ENCODE measurements around the gene KITLG. TPM values are rescaled to one million over a fixed set of nuclear protein-coding genes. Genes with fewer than 3 reads are reported as not detected.

Gene KITLG
- total RNA-seq, 1 experiment from 2014 or later = 7.4 TPM

DNA sequence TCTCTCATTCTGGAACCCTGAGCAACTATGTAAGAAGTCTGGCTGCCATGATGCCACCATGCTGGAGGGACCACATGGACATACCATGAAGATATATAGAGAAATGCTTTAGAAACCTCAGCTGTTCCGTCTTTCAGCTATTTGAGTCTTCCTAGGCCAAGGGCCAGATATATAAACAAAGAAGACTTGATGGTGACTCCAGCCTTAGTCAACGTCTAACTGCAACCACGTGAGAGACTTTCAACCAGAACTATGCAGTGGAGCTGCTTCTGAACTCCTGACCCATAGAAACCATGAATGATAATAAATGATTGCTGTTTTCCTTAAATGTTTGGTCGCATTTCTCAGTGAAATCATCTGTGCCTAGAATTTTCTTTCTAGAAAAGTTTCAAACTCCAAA lies 20.0 kb upstream of the KITLG start:
- Histone ChIP-seq H3K4me3 (ENCODE audit: low read depth in 2 of 2, low read length in 2 of 2) (no peak overlapping the region), H3K4me1 (ENCODE audit: control insufficient read depth, insufficient read depth, low read length) (no peaks in the 10 kb centered on the region), H3K9me3 (ENCODE audit: control insufficient read depth, insufficient read depth, low read depth, low read length) (no peaks in the 10 kb centered on the region), H3K27ac (ENCODE audit: low read length) (no peak overlapping the region), H3K36me3 (ENCODE audit: control insufficient read depth, insufficient read depth, low read length) (no peaks in the 10 kb centered on the region), H3K27me3 (ENCODE audit: control insufficient read depth, insufficient read depth, low read length) (no peaks in the 10 kb centered on the region)
- in situ Hi-C loops (cut with HindIII; ENCODE audit: low pct_unique_long_range_greater_than_20kb, low sequenced_read_pairs) = no loop called here
- intact Hi-C loops (cut with micrococcal nuclease; ENCODE audit: unreplicated experiment) = no loop called here
- DNase-seq (ENCODE audit: low read depth, low spot score) = no peak
- CTCF ChIA-PET = no interaction called here
- BruUV-seq (replicated peaks) = no TSS peak
- TF ChIP-seq, protein P1, sequence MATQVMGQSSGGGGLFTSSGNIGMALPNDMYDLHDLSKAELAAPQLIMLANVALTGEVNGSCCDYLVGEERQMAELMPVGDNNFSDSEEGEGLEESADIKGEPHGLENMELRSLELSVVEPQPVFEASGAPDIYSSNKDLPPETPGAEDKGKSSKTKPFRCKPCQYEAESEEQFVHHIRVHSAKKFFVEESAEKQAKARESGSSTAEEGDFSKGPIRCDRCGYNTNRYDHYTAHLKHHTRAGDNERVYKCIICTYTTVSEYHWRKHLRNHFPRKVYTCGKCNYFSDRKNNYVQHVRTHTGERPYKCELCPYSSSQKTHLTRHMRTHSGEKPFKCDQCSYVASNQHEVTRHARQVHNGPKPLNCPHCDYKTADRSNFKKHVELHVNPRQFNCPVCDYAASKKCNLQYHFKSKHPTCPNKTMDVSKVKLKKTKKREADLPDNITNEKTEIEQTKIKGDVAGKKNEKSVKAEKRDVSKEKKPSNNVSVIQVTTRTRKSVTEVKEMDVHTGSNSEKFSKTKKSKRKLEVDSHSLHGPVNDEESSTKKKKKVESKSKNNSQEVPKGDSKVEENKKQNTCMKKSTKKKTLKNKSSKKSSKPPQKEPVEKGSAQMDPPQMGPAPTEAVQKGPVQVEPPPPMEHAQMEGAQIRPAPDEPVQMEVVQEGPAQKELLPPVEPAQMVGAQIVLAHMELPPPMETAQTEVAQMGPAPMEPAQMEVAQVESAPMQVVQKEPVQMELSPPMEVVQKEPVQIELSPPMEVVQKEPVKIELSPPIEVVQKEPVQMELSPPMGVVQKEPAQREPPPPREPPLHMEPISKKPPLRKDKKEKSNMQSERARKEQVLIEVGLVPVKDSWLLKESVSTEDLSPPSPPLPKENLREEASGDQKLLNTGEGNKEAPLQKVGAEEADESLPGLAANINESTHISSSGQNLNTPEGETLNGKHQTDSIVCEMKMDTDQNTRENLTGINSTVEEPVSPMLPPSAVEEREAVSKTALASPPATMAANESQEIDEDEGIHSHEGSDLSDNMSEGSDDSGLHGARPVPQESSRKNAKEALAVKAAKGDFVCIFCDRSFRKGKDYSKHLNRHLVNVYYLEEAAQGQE (IDR thresholded peaks at IDR 0.05; ENCODE audit: insufficient read depth in 1 of 2, low read depth in 2 of 2, low read length in 1 of 2) = no peak
- TF ChIP-seq TCF7L2 (IDR thresholded peaks at IDR 0.05; ENCODE audit: low read depth, low read length) (no peak), SIN3A (IDR thresholded peaks at IDR 0.05; ENCODE audit: borderline replicate concordance, insufficient read depth, low read depth, low read length) (no peak), POLR2AphosphoS5 (IDR thresholded peaks at IDR 0.05; ENCODE audit: low read depth, low read length) (no peak)
- TF ChIP-seq, protein P2, sequence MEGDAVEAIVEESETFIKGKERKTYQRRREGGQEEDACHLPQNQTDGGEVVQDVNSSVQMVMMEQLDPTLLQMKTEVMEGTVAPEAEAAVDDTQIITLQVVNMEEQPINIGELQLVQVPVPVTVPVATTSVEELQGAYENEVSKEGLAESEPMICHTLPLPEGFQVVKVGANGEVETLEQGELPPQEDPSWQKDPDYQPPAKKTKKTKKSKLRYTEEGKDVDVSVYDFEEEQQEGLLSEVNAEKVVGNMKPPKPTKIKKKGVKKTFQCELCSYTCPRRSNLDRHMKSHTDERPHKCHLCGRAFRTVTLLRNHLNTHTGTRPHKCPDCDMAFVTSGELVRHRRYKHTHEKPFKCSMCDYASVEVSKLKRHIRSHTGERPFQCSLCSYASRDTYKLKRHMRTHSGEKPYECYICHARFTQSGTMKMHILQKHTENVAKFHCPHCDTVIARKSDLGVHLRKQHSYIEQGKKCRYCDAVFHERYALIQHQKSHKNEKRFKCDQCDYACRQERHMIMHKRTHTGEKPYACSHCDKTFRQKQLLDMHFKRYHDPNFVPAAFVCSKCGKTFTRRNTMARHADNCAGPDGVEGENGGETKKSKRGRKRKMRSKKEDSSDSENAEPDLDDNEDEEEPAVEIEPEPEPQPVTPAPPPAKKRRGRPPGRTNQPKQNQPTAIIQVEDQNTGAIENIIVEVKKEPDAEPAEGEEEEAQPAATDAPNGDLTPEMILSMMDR (IDR thresholded peaks at IDR 0.05) = no peak
- no peak for ATAC-seq
- POLR2A ChIA-PET = no interaction called here

DNA sequence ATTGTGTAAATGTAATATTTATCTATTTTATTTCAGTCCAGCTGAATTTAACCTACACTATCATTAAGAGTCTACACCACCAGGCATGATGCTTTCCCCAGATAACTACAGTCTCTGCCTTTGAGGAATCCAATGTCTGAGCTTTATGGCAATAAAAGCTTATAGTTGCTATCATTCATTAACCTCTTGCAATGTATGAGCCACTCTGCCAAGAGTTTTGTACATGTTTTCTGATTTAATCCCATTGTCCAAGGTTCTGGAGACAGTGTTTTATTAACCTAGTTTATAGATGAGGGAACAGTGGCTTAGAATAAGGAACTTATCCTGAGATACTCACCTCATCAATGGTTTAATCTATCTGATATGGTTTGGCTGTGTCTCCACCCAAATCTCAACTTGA lies 17.1 kb upstream of the KITLG start:
- ChIA-PET POLR2A (no interaction called here), CTCF (no interaction called here)
- no peak for DNase-seq (ENCODE audit: low read depth, low spot score)
- in situ Hi-C loops (cut with HindIII; ENCODE audit: low pct_unique_long_range_greater_than_20kb, low sequenced_read_pairs) = no loop called here
- intact Hi-C loops (cut with micrococcal nuclease; ENCODE audit: unreplicated experiment) = no loop called here
- Histone ChIP-seq H3K4me3 (ENCODE audit: low read depth in 2 of 2, low read length in 2 of 2) (no peak overlapping the region), H3K4me1 (ENCODE audit: control insufficient read depth, insufficient read depth, low read length) (no peaks in the 10 kb centered on the region), H3K27ac (ENCODE audit: low read length) (no peak overlapping the region), H3K36me3 (ENCODE audit: control insufficient read depth, insufficient read depth, low read length) (no peaks in the 10 kb centered on the region), H3K27me3 (ENCODE audit: control insufficient read depth, insufficient read depth, low read length) (no peaks in the 10 kb centered on the region), H3K9me3 (ENCODE audit: control insufficient read depth, insufficient read depth, low read depth, low read length) (no peaks in the 10 kb centered on the region)
- no TSS peak for BruUV-seq (replicated peaks)
- no peak for ATAC-seq
- TF ChIP-seq TCF7L2 (IDR thresholded peaks at IDR 0.05; ENCODE audit: low read depth, low read length) (no peak), POLR2AphosphoS5 (IDR thresholded peaks at IDR 0.05; ENCODE audit: low read depth, low read length) (no peak), SIN3A (IDR thresholded peaks at IDR 0.05; ENCODE audit: borderline replicate concordance, insufficient read depth, low read depth, low read length) (no peak)
- TF ChIP-seq, protein P2 (IDR thresholded peaks at IDR 0.05) = no peak
- TF ChIP-seq, protein P1 (IDR thresholded peaks at IDR 0.05; ENCODE audit: insufficient read depth in 1 of 2, low read depth in 2 of 2, low read length in 1 of 2) = no peak
